Measurements from ENCODE around the gene STIM2. TPM values are rescaled to one million over a fixed set of nuclear protein-coding genes. Genes with fewer than 3 reads are reported as not detected.
"Not testable (repeated sequence)": the region's sequence is repeated elsewhere in the genome, so short reads cannot be mapped to it uniquely, and the experiment has no call there.

The STIM2 gene
- polyA plus RNA-seq, 5 donors = 45.2 to 58.7 (median 57.2) TPM

DNA sequence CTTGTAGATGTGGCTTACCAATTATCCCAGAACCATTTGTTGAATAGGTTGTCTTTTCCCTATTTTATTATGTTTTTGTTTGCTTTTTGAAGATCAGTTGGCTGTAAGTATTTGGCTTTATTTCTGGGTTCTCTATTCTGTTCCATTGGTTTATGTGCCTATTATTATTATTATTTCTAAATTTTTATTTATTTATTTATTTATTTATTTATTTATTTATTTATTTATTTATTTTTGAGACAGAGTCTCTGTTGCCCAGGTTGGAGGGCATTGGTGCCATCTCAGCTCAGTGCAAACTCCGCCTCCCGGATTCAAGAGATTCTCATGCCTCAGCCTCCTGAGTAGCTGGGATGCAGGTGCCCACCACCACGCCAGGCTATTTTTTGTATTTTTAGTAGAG is 174.5 kb downstream of the STIM2 start:
- not testable (repeated sequence) for DNase-seq

GRCh38 chr4:27040356-27040755 is 179.7 kb downstream of the STIM2 start:
- DNase-seq = no peak

DNA sequence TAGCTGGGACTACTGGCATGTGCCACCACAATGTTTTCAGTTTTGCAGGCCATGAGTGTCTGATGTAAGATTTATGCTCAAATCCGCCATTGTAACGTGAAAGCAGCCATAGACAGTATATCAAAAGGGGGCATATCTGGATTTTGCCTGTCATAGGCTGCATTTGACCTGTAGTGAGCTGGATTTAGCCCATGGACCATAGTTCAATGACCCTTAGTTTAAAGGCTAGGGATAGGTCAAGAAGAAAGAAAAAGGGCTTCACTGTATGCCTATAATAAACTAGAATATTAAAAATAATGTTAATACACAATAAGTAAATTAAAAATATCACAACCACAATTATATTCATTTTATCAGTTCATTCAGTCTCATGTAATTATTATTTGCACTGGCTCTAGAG is 181.8 kb downstream of the STIM2 start:
- DNase-seq = no peak

DNA sequence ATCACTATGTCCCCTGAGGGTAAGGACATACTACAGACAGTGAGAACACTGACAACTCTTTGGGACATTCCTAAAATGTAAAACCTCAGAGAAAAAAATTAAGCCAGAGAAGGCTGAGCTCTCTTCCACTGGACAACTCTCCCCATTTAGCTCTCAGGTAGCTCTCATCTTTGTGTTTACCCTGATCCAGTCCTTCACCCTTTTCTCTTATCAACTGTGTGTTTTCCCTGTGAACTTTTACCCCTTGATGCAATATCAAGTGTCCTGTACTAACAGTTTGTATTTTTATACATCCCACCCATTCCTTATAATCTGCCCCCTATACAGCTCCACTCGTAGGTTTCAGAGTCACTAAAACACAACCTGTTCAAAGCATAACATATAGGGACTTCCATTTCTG is 182.6 kb downstream of the STIM2 start:
- no peak for DNase-seq

- no peak for DNase-seq
Measured at GRCh38 chr4:27046851-27047250, 186.2 kb downstream of the STIM2 start.

GRCh38 chr4:27048429-27049238 is 188.0 kb downstream of the STIM2 start:
- peak in 1 of 2 donors; percentile 40 for DNase-seq

DNA sequence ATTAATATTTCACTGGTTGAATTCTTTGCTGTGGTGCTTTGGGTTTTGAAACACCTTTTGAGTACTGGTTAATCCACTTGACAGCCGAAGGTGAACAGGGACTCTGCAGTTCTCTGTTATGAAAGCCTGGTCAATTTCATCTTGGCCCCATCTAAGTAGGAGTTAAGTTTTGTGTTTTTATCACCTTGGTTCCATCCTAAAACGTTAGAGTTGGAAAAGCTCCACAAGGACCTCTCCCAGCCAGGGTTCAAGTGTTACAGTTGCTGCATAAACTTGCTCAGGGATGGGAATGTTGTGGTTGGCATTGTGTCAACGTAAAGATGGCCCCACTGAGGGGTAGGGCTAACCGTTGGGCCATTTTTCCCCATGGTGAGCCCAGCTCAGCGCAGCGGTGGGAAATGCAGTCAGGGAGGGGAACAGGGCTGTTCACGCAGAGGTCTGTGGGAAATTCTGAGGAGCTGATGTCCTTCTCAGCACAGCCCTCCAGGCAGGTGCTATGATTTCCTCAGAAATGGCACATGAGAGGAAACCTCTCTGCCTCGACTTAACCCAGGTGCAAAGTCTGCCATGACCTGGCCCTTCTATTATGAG is 188.7 kb downstream of the STIM2 start:
- DNase-seq = no peak

DNA sequence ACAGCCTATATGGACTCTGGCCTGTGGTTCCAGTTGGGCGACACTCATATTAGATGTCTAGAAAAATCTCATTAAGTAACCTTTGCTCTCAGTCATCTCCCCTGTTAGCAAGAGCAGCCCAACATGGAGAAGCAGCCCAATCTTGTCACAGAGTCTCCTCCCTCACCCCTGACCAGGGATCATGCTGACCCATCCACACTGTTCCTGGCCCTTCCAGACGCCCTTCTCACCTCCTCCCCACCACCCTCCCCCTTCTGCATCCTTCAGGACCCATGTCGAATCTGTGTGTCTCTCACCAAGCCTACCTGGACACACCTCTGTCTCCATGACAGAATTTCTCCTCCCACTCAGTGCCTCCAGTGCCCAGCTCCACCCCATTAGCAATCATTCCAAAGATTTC is 190.1 kb downstream of the STIM2 start:
- DNase-seq = no peak

- no peak for DNase-seq
Measured at GRCh38 chr4:27055221-27055760, 194.7 kb downstream of the STIM2 start.

DNA sequence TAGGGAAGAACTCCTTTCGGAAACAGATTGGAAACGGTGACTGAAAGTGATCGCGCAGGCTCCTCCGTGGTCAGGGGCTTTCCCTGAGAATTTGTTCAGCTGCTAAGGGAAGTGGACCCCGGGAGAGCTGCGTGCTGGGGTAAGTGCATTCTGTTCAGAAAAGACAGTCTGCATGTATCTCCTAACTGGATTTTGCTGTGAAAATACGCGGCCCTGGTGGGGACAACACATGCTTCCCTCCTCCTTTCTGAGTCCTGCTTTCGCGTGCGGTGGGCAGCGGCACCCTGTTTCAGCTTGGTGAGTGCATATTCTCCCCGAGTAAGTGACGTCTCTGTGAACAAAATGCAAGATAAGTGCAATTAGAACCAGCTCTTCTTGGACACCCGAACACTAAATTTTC is 195.6 kb downstream of the STIM2 start:
- no peak for DNase-seq

DNA sequence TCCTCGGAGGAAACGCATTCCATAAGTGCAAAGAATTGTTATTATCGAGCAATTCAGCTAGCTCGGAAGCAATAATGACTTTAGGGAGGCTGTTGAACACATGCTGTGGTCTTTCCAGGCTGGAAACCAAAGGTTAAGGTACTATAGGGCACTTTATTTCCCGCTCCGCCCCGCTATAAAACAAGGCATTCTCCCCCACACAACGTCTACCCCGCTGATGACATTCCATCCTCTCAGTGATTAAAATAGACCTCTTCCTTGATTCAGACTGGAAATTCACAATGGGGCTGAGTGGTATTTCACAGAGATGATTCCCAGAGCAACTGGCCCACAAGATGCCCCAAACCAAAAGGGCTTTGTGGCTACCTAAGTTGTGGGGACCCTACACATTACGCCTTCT is 196.4 kb downstream of the STIM2 start:
- no peak for DNase-seq

- no peak for DNase-seq
Measured at GRCh38 chr4:27057662-27058061, 197.0 kb downstream of the STIM2 start.

DNA sequence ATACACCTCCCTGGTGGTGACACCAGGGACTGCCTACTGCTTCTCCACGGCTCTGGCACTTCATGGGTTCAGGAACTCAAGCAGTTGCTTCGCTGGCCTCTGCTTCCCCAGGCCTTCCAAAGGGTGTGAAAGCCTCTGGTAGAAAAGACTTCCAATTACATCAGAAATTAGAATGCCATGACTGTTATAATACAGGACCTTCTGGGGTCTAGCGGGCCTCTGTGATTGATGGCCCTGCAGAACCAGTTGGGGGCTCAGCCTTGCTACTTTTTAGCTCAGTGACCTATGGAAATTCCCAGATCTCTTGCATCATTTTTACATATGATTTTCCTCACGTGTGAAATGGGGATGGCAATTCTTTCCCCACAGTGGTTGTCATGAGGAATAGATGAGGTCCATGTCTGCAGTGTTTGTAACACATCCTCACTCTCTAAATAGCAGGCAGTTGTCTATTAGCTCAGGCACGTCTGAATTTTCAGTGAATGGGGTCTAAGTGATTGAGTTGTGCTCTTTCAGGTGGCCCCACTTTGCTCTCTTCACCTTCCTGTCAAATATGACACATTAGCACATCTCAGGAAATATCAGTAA is 198.3 kb downstream of the STIM2 start:
- DNase-seq = no peak

DNA sequence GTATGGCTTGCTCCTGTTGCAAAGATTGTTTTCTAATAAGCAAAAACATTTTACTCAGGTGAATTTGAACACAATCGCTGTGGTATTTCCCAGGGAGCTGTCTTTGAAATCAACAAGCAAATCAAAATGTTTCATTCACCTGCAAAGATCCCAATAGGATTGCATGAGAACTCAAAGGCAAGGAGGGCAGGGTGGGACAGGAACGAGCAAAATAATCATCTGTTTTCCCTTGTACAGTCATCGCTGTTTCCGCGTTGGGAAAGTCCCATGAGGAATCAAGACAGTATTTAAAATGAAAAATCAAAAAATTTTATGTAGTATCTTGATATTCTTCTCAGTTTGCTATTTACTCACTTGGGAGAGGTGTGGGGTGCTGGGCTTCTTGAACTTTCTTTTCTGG is 198.8 kb downstream of the STIM2 start:
- DNase-seq = no peak

- DNase-seq = no peak
Measured at GRCh38 chr4:27062256-27062655, 201.6 kb downstream of the STIM2 start.

- no peak for DNase-seq
Measured at GRCh38 chr4:27066591-27066990, 205.9 kb downstream of the STIM2 start.

- DNase-seq = no peak
Measured at GRCh38 chr4:27068151-27068867, 207.7 kb downstream of the STIM2 start.

Measured in right lung (tissue), 5 donors.